GM06990 (cell line): ENCODE results near the gene TM7SF2.

ENCODE experiments used
- DNase-seq: peaks from one replicate; pipeline ENCODE4 v3.0.0-alpha.2; 2011; ENCODE audit not compliant: insufficient read length; ENCODE audit errors: extremely low read depth
- H3K27me3 ChIP-seq: replicated peaks from 2 replicates; pipeline ENCODE4 v1.6.0; 2011; ENCODE audit warnings: low read length; ENCODE audit not compliant: control insufficient read depth, insufficient read depth
- H3K36me3 ChIP-seq: 2 replicates; pipeline ENCODE4 v1.5.1; 2011; ENCODE audit warnings: low read length; ENCODE audit not compliant: control insufficient read depth, insufficient read depth
- H3K4me3 ChIP-seq: replicated peaks from 2 replicates; pipeline ENCODE4 v1.5.1; 2011; ENCODE audit warnings: low read depth, mild to moderate bottlenecking, control low read depth, low read length
- TF ChIP-seq, protein P1 (sequence below): IDR thresholded peaks from 2 replicates; pipeline ENCODE4 v1.5.1; 2011; ENCODE audit warnings: low read length, control low read depth, mild to moderate bottlenecking, inconsistent platforms; ENCODE audit not compliant: insufficient read depth, poor library complexity, severe bottlenecking

Gene TM7SF2

GRCh38 chr11:65109231-65110198 lies 2.2 kb upstream of the TM7SF2 start:
- no peak for DNase-seq
- TF ChIP-seq, protein P1, sequence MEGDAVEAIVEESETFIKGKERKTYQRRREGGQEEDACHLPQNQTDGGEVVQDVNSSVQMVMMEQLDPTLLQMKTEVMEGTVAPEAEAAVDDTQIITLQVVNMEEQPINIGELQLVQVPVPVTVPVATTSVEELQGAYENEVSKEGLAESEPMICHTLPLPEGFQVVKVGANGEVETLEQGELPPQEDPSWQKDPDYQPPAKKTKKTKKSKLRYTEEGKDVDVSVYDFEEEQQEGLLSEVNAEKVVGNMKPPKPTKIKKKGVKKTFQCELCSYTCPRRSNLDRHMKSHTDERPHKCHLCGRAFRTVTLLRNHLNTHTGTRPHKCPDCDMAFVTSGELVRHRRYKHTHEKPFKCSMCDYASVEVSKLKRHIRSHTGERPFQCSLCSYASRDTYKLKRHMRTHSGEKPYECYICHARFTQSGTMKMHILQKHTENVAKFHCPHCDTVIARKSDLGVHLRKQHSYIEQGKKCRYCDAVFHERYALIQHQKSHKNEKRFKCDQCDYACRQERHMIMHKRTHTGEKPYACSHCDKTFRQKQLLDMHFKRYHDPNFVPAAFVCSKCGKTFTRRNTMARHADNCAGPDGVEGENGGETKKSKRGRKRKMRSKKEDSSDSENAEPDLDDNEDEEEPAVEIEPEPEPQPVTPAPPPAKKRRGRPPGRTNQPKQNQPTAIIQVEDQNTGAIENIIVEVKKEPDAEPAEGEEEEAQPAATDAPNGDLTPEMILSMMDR, result no peak
- no peaks in the 10 kb centered on the region for H3K27me3 ChIP-seq
- peaks cover 6% of the 10 kb centered on the region for H3K36me3 ChIP-seq
- no peak overlapping the region for H3K4me3 ChIP-seq

- TF ChIP-seq, protein P1, result peak; percentile 97
- Histone ChIP-seq H3K27me3 (no peaks in the 10 kb centered on the region), H3K36me3 (peaks cover 9% of the 10 kb centered on the region), H3K4me3 (no peak overlapping the region)
- peak; percentile 77 for DNase-seq
These were observed 1.3 kb upstream of the TM7SF2 start for GRCh38 chr11:65110354-65110861.

DNA sequence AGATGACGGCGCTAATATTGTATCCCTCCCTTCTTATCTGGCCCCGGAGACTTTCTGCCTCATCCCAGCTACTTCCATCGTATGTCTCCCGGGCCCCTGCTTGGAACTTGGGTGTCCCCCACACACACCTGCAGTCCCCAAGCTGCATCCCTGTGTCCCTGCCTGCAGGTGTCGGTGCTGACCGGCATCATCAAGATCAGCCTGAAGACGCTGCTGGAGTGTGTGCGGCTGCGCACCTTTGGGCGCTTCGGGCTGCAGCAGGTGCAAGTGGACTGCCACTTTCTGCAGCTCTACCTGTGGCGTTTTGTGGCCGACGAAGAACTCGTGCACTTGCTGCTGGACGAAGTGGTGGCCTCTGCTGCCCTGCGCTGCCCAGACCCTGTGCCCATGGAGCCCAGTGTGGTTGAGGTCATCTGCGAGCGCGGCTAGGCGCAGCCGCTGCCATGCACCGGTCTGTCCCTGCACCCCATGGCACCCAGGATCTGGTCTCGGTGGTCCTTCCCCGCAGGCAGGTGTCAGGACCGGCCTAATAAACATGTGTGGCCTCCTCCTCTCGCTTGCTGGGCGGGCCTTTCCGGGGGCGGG lies 421 bp upstream of the TM7SF2 start:
- Histone ChIP-seq H3K4me3 (no peak overlapping the region), H3K36me3 (peaks cover 12% of the 10 kb centered on the region), H3K27me3 (no peaks in the 10 kb centered on the region)
- TF ChIP-seq, protein P1, result no peak
- no peak for DNase-seq

- Histone ChIP-seq H3K4me3 (peak overlapping the region; percentile 67), H3K27me3 (no peaks in the 10 kb centered on the region), H3K36me3 (peaks cover 10% of the 10 kb centered on the region)
- peak; percentile 83 for DNase-seq
- TF ChIP-seq, protein P1, result peak; percentile 77
These were observed 1.1 kb downstream of the TM7SF2 start for GRCh38 chr11:65112546-65113360.

GRCh38 chr11:65113361-65113756 lies 1.7 kb downstream of the TM7SF2 start:
- peak overlapping the region; percentile 67 for H3K4me3 ChIP-seq
- TF ChIP-seq, protein P1, result no peak
- H3K27me3 ChIP-seq, result no peaks in the 10 kb centered on the region
- no peak for DNase-seq
- H3K36me3 ChIP-seq, result peaks cover 11% of the 10 kb centered on the region
